Measurements from ENCODE around the gene SCUBE1. TPM values are rescaled to one million over a fixed set of nuclear protein-coding genes. Genes with fewer than 3 reads are reported as not detected.

Gene SCUBE1
- total RNA-seq, 1 experiment from 2014 or later, result not detected

- no peak for DNase-seq
- no TSS peak for BruUV-seq (replicated peaks)
- Histone ChIP-seq H3K4me1 (replicated peaks; ENCODE audit: insufficient read depth) (no peaks in the 10 kb centered on the region), H4K20me1 (ENCODE audit: insufficient read depth) (no peaks in the 10 kb centered on the region), H3K36me3 (ENCODE audit: low read depth) (no peaks in the 10 kb centered on the region), H3K27ac (no peak overlapping the region), H3K4me3 (no peak overlapping the region), H3K9me2 (ENCODE audit: insufficient read depth) (no peaks in the 10 kb centered on the region), H2AFZ (no peak overlapping the region), H3F3A (ENCODE audit: insufficient read depth, low read depth) (no peaks in the 10 kb centered on the region), H3K9me3 (ENCODE audit: insufficient read depth, low read depth) (no peaks in the 10 kb centered on the region), H3K27me3 (ENCODE audit: insufficient read depth, low read depth) (peaks cover 98% of the 10 kb centered on the region), H3K79me2 (ENCODE audit: low read depth) (no peaks in the 10 kb centered on the region), H3K4me2 (no peak overlapping the region)
- CTCF ChIA-PET, result no interaction called here
- TF ChIP-seq EZH2 (IDR thresholded peaks at IDR 0.05; ENCODE audit: low read depth) (no peak), CTCF (conservative IDR thresholded peaks at IDR 0.05) (no peak)
- intact Hi-C loops (cut with micrococcal nuclease; ENCODE audit: unreplicated experiment), result no loop called here
- POLR2A ChIA-PET (ENCODE audit: unreplicated experiment), result no interaction called here
Observed at GRCh38 chr22:43313890-43314474, 29.2 kb downstream of the SCUBE1 start.

GRCh38 chr22:43313244-43313889 lies 29.8 kb downstream of the SCUBE1 start:
- Histone ChIP-seq H4K20me1 (ENCODE audit: insufficient read depth) (no peaks in the 10 kb centered on the region), H3K4me1 (replicated peaks; ENCODE audit: insufficient read depth) (no peaks in the 10 kb centered on the region), H3K27ac (no peak overlapping the region), H3K4me2 (no peak overlapping the region), H3K4me3 (no peak overlapping the region), H3K27me3 (ENCODE audit: insufficient read depth, low read depth) (peaks cover 98% of the 10 kb centered on the region), H3F3A (ENCODE audit: insufficient read depth, low read depth) (no peaks in the 10 kb centered on the region), H3K9me2 (ENCODE audit: insufficient read depth) (no peaks in the 10 kb centered on the region), H3K79me2 (ENCODE audit: low read depth) (no peaks in the 10 kb centered on the region), H3K36me3 (ENCODE audit: low read depth) (no peaks in the 10 kb centered on the region), H3K9me3 (ENCODE audit: insufficient read depth, low read depth) (no peaks in the 10 kb centered on the region), H2AFZ (no peak overlapping the region)
- ChIA-PET POLR2A (ENCODE audit: unreplicated experiment) (no interaction called here), CTCF (no interaction called here)
- no peak for TF ChIP-seq EZH2 (IDR thresholded peaks at IDR 0.05; ENCODE audit: low read depth)
- no peak for TF ChIP-seq CTCF (conservative IDR thresholded peaks at IDR 0.05)
- no TSS peak for BruUV-seq (replicated peaks)
- intact Hi-C loops (cut with micrococcal nuclease; ENCODE audit: unreplicated experiment), result no loop called here
- no peak for DNase-seq

- Histone ChIP-seq H3K27me3 (ENCODE audit: insufficient read depth, low read depth) (peaks cover 98% of the 10 kb centered on the region), H3K79me2 (ENCODE audit: low read depth) (no peaks in the 10 kb centered on the region), H3K9me3 (ENCODE audit: insufficient read depth, low read depth) (no peaks in the 10 kb centered on the region), H3K27ac (no peak overlapping the region), H3K4me3 (no peak overlapping the region), H3K4me2 (no peak overlapping the region), H3F3A (ENCODE audit: insufficient read depth, low read depth) (no peaks in the 10 kb centered on the region), H3K9me2 (ENCODE audit: insufficient read depth) (no peaks in the 10 kb centered on the region), H3K36me3 (ENCODE audit: low read depth) (no peaks in the 10 kb centered on the region), H4K20me1 (ENCODE audit: insufficient read depth) (no peaks in the 10 kb centered on the region), H2AFZ (no peak overlapping the region), H3K4me1 (replicated peaks; ENCODE audit: insufficient read depth) (no peaks in the 10 kb centered on the region)
- TF ChIP-seq CTCF (conservative IDR thresholded peaks at IDR 0.05), result no peak
- POLR2A ChIA-PET (ENCODE audit: unreplicated experiment), result no interaction called here
- DNase-seq, result no peak
- no TSS peak for BruUV-seq (replicated peaks)
- intact Hi-C loops (cut with micrococcal nuclease; ENCODE audit: unreplicated experiment), result no loop called here
- CTCF ChIA-PET, result no interaction called here
Observed at GRCh38 chr22:43312608-43313007, 30.6 kb downstream of the SCUBE1 start.

All from PC-9 (cell line).